ENCODE data around the gene IGLL5.

GRCh38 chr22:22851969-22852368 is 35.6 kb upstream of the IGLL5 start:
- TF ChIP-seq CTCF (IDR thresholded peaks at IDR 0.05; ENCODE audit: low read depth, low read length) (no peak), POLR2A (IDR thresholded peaks at IDR 0.05; ENCODE audit: extremely low read depth, insufficient read length) (no peak), MYC (IDR thresholded peaks at IDR 0.05; ENCODE audit: low read depth, low read length) (no peak)
